GM10266 (cell line): ENCODE results near the gene MYO1B.

ENCODE experiments used
- DNase-seq: peaks from one replicate; pipeline ENCODE4 v3.0.0; 2012; ENCODE audit errors: extremely low spot score
- TF ChIP-seq, protein P1 (sequence below): IDR thresholded peaks from 2 replicates; pipeline ENCODE4 v1.5.1; 2012; ENCODE audit warnings: mild to moderate bottlenecking, low read depth; ENCODE audit not compliant: control insufficient read depth, insufficient read depth; ENCODE audit errors: missing control alignments

MYO1B gene

DNA sequence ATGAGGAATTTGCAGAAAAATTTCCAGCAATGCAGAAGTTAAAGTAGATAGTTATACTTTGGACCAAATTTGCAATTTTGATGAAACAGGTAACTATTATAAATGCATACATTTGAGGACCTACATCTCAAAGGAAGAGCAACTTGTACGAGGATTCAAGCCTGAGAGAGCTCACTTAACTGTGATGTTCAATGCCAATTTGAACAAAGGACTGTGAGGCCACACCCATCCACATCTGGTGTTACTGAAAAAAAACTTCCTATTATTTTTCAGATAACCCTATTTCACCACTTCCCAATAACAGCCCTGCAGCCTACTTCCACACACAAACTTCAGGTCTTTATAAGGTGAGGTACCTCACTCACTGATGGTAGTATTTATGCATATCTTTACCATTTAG, 229.3 kb downstream of the MYO1B start:
- no peak for DNase-seq
- TF ChIP-seq, protein P1, sequence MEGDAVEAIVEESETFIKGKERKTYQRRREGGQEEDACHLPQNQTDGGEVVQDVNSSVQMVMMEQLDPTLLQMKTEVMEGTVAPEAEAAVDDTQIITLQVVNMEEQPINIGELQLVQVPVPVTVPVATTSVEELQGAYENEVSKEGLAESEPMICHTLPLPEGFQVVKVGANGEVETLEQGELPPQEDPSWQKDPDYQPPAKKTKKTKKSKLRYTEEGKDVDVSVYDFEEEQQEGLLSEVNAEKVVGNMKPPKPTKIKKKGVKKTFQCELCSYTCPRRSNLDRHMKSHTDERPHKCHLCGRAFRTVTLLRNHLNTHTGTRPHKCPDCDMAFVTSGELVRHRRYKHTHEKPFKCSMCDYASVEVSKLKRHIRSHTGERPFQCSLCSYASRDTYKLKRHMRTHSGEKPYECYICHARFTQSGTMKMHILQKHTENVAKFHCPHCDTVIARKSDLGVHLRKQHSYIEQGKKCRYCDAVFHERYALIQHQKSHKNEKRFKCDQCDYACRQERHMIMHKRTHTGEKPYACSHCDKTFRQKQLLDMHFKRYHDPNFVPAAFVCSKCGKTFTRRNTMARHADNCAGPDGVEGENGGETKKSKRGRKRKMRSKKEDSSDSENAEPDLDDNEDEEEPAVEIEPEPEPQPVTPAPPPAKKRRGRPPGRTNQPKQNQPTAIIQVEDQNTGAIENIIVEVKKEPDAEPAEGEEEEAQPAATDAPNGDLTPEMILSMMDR: no peak
